HepG2 (cell line): Measurements from ENCODE around the gene UGP2. TPM values are rescaled to one million over a fixed set of nuclear protein-coding genes. Genes with fewer than 3 reads are reported as not detected.

Experiments
- FOXM1 ChIP-seq: sonication (generic); formaldehyde crosslinking; IDR thresholded peaks from 2 replicates; pipeline ENCODE4 v1.5.0; 2020; ENCODE audit warnings: missing genetic modification reagents
- FOXP1 ChIP-seq, 2 experiments: fragments of 450-650 bp in 1 of 2; IDR thresholded peaks; 2 replicates each; pipeline ENCODE4 v1.6.1; 2017 to 2018; ENCODE audit warnings: antibody characterized with exemption in 1 of 2
- NKX3-1 ChIP-seq: sonication (generic); formaldehyde crosslinking; IDR thresholded peaks from 2 replicates; pipeline ENCODE4 v1.5.0; 2020; ENCODE audit warnings: missing genetic modification reagents
- NR1H2 ChIP-seq: sonication (generic); formaldehyde crosslinking; IDR thresholded peaks from 2 replicates; pipeline ENCODE4 v1.8.1; 2022; ENCODE audit warnings: low read depth, missing genetic modification reagents, borderline replicate concordance
- PCBP1 ChIP-seq: fragments of 200-400 bp; formaldehyde crosslinking; IDR thresholded peaks from 2 replicates; pipeline ENCODE4 v1.6.1; 2017; ENCODE audit warnings: mild to moderate bottlenecking, low read depth, low read length, borderline replicate concordance
- RXRA ChIP-seq: sonication (generic); formaldehyde crosslinking; IDR thresholded peaks from 2 replicates; pipeline ENCODE4 v1.5.1; 2020; ENCODE audit warnings: missing genetic modification reagents
- THAP8 ChIP-seq: sonication (generic); formaldehyde crosslinking; IDR thresholded peaks from 2 replicates; pipeline ENCODE4 v1.5.1; 2020; ENCODE audit warnings: missing genetic modification reagents, mild to moderate bottlenecking, borderline replicate concordance
- ZBED4 ChIP-seq: sonication (generic); formaldehyde crosslinking; IDR thresholded peaks from 2 replicates; pipeline ENCODE4 v1.4.0; 2020; ENCODE audit warnings: missing genetic modification reagents, borderline replicate concordance
- ZBTB21 ChIP-seq: sonication (generic); formaldehyde crosslinking; IDR thresholded peaks from 2 replicates; pipeline ENCODE4 v1.4.0; 2020; ENCODE audit warnings: missing genetic modification reagents
- ZNF382 ChIP-seq: sonication (generic); formaldehyde crosslinking; IDR thresholded peaks from 2 replicates; pipeline ENCODE4 v1.5.0; 2020; ENCODE audit warnings: missing genetic modification reagents, mild to moderate bottlenecking, borderline replicate concordance
- ZNF414 ChIP-seq: sonication (generic); formaldehyde crosslinking; IDR thresholded peaks from 2 replicates; pipeline ENCODE4 v1.5.0; 2020; ENCODE audit warnings: missing genetic modification reagents
- ZNF557 ChIP-seq: sonication (generic); formaldehyde crosslinking; IDR thresholded peaks from 2 replicates; pipeline ENCODE4 v1.4.0; 2020; ENCODE audit warnings: missing genetic modification reagents
- ZNF7 ChIP-seq: IDR thresholded peaks from 2 replicates; pipeline ENCODE4 v1.6.1; 2016; ENCODE audit warnings: missing biosample characterization, missing genetic modification reagents
- ZNF749 ChIP-seq: sonication (generic); formaldehyde crosslinking; IDR thresholded peaks from 2 replicates; pipeline ENCODE4 v1.8.0; 2022; ENCODE audit warnings: mild to moderate bottlenecking, missing genetic modification reagents, moderate library complexity, borderline replicate concordance
- ZSCAN21 ChIP-seq: sonication (generic); formaldehyde crosslinking; IDR thresholded peaks from 2 replicates; pipeline ENCODE4 v1.8.0; 2022; ENCODE audit warnings: mild to moderate bottlenecking, missing genetic modification reagents, moderate library complexity, borderline replicate concordance
- polyA plus RNA-seq, 8 experiments: library from polyadenylated mRNA; depleted of rRNA in 3 of 8; stranded (reverse) in 7 of 8; unstranded in 1 of 8; fragments of >200 nt; fragmentation: Illumina TruSeq in 4 of 8; extraction: Trizol in 4 of 8; gene quantifications; 2 replicates each; pipeline versions ENCODE4 v1.2.1 to v1.2.3, GENCODE V29; 2011 to 2016; ENCODE audit warnings: low read depth in 4 of 8, missing spikeins in 1 of 8, mixed read lengths in 1 of 8; ENCODE audit not compliant: insufficient read depth in 1 of 8
- total RNA-seq, 5 experiments: library from RNA; depleted of rRNA; stranded (reverse); fragments of >200 nt; fragmentation: Illumina TruSeq; extraction: Trizol; gene quantifications; 2 replicates each; pipeline ENCODE4 v1.2.3, GENCODE V29; 2016; ENCODE audit warnings: low read depth in 1 of 5
- TF ChIP-seq, protein P1 (sequence below): sonication (generic); formaldehyde crosslinking; IDR thresholded peaks from 2 replicates; pipeline ENCODE4 v1.5.1; 2020; ENCODE audit warnings: mild to moderate bottlenecking, missing genetic modification reagents, borderline replicate concordance
- TF ChIP-seq, protein P2 (sequence below): sonication (generic); formaldehyde crosslinking; conservative IDR thresholded peaks from 2 replicates; pipeline ENCODE4 v1.4.0; 2020; ENCODE audit warnings: missing genetic modification reagents

Gene UGP2
- total and polyA plus RNA-seq, 2 of the 13 experiments (the other 11 are each of a cell fraction or from before 2014, with no cell fraction given), result 96.0 to 134 TPM

- no peak for TF ChIP-seq ZNF414 (CRISPR knock-in tag)
- TF ChIP-seq ZNF382, result no peak
- TF ChIP-seq FOXP1 (IDR thresholded peaks at IDR 0.05), result no peak
- TF ChIP-seq FOXP1 (CRISPR knock-in tag; IDR thresholded peaks at IDR 0.05), result no peak; the same call in 1 of the 2 replicates
- TF ChIP-seq, protein P1, sequence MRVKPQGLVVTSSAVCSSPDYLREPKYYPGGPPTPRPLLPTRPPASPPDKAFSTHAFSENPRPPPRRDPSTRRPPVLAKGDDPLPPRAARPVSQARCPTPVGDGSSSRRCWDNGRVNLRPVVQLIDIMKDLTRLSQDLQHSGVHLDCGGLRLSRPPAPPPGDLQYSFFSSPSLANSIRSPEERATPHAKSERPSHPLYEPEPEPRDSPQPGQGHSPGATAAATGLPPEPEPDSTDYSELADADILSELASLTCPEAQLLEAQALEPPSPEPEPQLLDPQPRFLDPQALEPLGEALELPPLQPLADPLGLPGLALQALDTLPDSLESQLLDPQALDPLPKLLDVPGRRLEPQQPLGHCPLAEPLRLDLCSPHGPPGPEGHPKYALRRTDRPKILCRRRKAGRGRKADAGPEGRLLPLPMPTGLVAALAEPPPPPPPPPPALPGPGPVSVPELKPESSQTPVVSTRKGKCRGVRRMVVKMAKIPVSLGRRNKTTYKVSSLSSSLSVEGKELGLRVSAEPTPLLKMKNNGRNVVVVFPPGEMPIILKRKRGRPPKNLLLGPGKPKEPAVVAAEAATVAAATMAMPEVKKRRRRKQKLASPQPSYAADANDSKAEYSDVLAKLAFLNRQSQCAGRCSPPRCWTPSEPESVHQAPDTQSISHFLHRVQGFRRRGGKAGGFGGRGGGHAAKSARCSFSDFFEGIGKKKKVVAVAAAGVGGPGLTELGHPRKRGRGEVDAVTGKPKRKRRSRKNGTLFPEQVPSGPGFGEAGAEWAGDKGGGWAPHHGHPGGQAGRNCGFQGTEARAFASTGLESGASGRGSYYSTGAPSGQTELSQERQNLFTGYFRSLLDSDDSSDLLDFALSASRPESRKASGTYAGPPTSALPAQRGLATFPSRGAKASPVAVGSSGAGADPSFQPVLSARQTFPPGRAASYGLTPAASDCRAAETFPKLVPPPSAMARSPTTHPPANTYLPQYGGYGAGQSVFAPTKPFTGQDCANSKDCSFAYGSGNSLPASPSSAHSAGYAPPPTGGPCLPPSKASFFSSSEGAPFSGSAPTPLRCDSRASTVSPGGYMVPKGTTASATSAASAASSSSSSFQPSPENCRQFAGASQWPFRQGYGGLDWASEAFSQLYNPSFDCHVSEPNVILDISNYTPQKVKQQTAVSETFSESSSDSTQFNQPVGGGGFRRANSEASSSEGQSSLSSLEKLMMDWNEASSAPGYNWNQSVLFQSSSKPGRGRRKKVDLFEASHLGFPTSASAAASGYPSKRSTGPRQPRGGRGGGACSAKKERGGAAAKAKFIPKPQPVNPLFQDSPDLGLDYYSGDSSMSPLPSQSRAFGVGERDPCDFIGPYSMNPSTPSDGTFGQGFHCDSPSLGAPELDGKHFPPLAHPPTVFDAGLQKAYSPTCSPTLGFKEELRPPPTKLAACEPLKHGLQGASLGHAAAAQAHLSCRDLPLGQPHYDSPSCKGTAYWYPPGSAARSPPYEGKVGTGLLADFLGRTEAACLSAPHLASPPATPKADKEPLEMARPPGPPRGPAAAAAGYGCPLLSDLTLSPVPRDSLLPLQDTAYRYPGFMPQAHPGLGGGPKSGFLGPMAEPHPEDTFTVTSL (CRISPR knock-in tag), result no peak
- TF ChIP-seq NR1H2 (CRISPR knock-in tag), result no peak
- no peak; the same call in 1 of the 2 replicates for TF ChIP-seq RXRA
- TF ChIP-seq PCBP1, result 0 out of 2 replicates have a peak, but pooled peaks have one; percentile 93
- TF ChIP-seq ZNF557 (CRISPR knock-in tag), result no peak
- no peak for TF ChIP-seq FOXM1 (CRISPR knock-in tag)
- TF ChIP-seq ZNF7 (CRISPR knock-in tag), result no peak
- TF ChIP-seq ZBED4 (CRISPR knock-in tag), result peak; percentile 7; the same call in 1 of the 2 replicates
- no peak; the same call in 1 of the 2 replicates for TF ChIP-seq THAP8 (CRISPR knock-in tag)
- TF ChIP-seq ZSCAN21, result peak; percentile 96
- no peak for TF ChIP-seq ZBTB21
- peak; percentile 76; the same call in 1 of the 2 replicates for TF ChIP-seq NKX3-1
- peak; percentile 97; the same call in 1 of the 2 replicates for TF ChIP-seq ZNF749 (CRISPR knock-in tag)
- TF ChIP-seq, protein P2, sequence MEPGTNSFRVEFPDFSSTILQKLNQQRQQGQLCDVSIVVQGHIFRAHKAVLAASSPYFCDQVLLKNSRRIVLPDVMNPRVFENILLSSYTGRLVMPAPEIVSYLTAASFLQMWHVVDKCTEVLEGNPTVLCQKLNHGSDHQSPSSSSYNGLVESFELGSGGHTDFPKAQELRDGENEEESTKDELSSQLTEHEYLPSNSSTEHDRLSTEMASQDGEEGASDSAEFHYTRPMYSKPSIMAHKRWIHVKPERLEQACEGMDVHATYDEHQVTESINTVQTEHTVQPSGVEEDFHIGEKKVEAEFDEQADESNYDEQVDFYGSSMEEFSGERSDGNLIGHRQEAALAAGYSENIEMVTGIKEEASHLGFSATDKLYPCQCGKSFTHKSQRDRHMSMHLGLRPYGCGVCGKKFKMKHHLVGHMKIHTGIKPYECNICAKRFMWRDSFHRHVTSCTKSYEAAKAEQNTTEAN, result no peak; the same call in none of the 2 replicates
These were observed 877 bp upstream of the UGP2 start (continued) for GRCh38 chr2:63840785-63841253.
